Parathyroid adenoma (tissue), 2 donors: ENCODE data around the gene DENND1C.

Experiments
- H2AFZ ChIP-seq: fragments of 300-600 bp; sonication (generic); one replicate; pipeline ENCODE4 v1.7.0; 2017; ENCODE audit warnings: antibody characterized with exemption, mild to moderate bottlenecking
- H3K27ac ChIP-seq: fragments of 300-600 bp; sonication (generic); one replicate; pipeline ENCODE4 v1.7.0; 2017
- H3K27me3 ChIP-seq: fragments of 300-600 bp; sonication (generic); one replicate; pipeline ENCODE4 v1.7.0; 2017; ENCODE audit warnings: low read length; ENCODE audit not compliant: control insufficient read depth, insufficient read depth
- H3K36me3 ChIP-seq: fragments of 300-600 bp; sonication (generic); one replicate; pipeline ENCODE4 v1.7.0; 2017; ENCODE audit warnings: low read length; ENCODE audit not compliant: control insufficient read depth, insufficient read depth
- H3K4me1 ChIP-seq: fragments of 300-600 bp; sonication (generic); one replicate; pipeline ENCODE4 v1.7.0; 2017; ENCODE audit warnings: control low read depth
- H3K4me2 ChIP-seq: fragments of 300-600 bp; sonication (generic); one replicate; pipeline ENCODE4 v1.7.0; 2017; ENCODE audit warnings: low read length
- H3K4me3 ChIP-seq: fragments of 300-600 bp; sonication (generic); one replicate; pipeline ENCODE4 v1.7.0; 2017; ENCODE audit warnings: low read depth, low read length
- H3K79me2 ChIP-seq: fragments of 300-600 bp; sonication (generic); one replicate; pipeline ENCODE4 v1.7.0; 2017; ENCODE audit warnings: control low read depth
- H3K9ac ChIP-seq: fragments of 300-600 bp; sonication (generic); one replicate; pipeline ENCODE4 v1.7.0; 2017; ENCODE audit warnings: mild to moderate bottlenecking
- H3K9me3 ChIP-seq: fragments of 300-600 bp; sonication (generic); one replicate; pipeline ENCODE4 v1.7.0; 2017; ENCODE audit warnings: low read length; ENCODE audit not compliant: control insufficient read depth
- CTCF ChIP-seq: fragments of 300-600 bp; sonication (generic); IDR thresholded peaks from one replicate; pipeline ENCODE4 v1.7.0; 2017; ENCODE audit warnings: antibody characterized with exemption, mild to moderate bottlenecking
- donor health status: primary hyperparathyroidism.

The DENND1C gene

GRCh38 chr19:6494438-6495036 is 12.9 kb upstream of the DENND1C start:
- Histone ChIP-seq H3K27ac (no peak overlapping the region), H2AFZ (no peak overlapping the region), H3K4me1 (no peaks in the 10 kb centered on the region), H3K79me2 (no peaks in the 10 kb centered on the region), H3K9me3 (no peaks in the 10 kb centered on the region), H3K4me3 (no peak overlapping the region), H3K27me3 (no peaks in the 10 kb centered on the region), H3K36me3 (no peaks in the 10 kb centered on the region), H3K9ac (no peak overlapping the region), H3K4me2 (no peak overlapping the region)
- TF ChIP-seq CTCF: no peak

GRCh38 chr19:6491802-6492592 is 10.4 kb upstream of the DENND1C start:
- Histone ChIP-seq H3K27me3 (no peaks in the 10 kb centered on the region), H3K79me2 (no peaks in the 10 kb centered on the region), H3K4me2 (no peak overlapping the region), H3K9me3 (no peaks in the 10 kb centered on the region), H3K4me1 (no peaks in the 10 kb centered on the region), H2AFZ (no peak overlapping the region), H3K36me3 (no peaks in the 10 kb centered on the region), H3K9ac (no peak overlapping the region), H3K4me3 (no peak overlapping the region), H3K27ac (no peak overlapping the region)
- no peak for TF ChIP-seq CTCF

- Histone ChIP-seq H3K36me3 (no peaks in the 10 kb centered on the region), H3K27me3 (no peaks in the 10 kb centered on the region), H3K9ac (no peak overlapping the region), H3K9me3 (no peaks in the 10 kb centered on the region), H3K79me2 (no peaks in the 10 kb centered on the region), H3K27ac (no peak overlapping the region), H3K4me3 (no peak overlapping the region), H3K4me1 (no peaks in the 10 kb centered on the region), H3K4me2 (no peak overlapping the region), H2AFZ (no peak overlapping the region)
- no peak for TF ChIP-seq CTCF
These were observed 8.5 kb upstream of the DENND1C start for GRCh38 chr19:6490134-6490533.

GRCh38 chr19:6489278-6490061 is 7.9 kb upstream of the DENND1C start:
- no peak overlapping the region for H3K9ac ChIP-seq
- H3K4me1 ChIP-seq: no peaks in the 10 kb centered on the region
- H3K4me3 ChIP-seq: no peak overlapping the region
- no peaks in the 10 kb centered on the region for H3K36me3 ChIP-seq
- no peak overlapping the region for H3K27ac ChIP-seq
- no peak overlapping the region for H3K4me2 ChIP-seq
- H3K9me3 ChIP-seq: no peaks in the 10 kb centered on the region
- no peak for TF ChIP-seq CTCF
- H2AFZ ChIP-seq: no peak overlapping the region
- no peaks in the 10 kb centered on the region for H3K79me2 ChIP-seq
- H3K27me3 ChIP-seq: no peaks in the 10 kb centered on the region
